Nephron (organoid): ENCODE data around the gene EFEMP2.

Experiments
- H3K27ac Mint-ChIP-seq, 3 experiments: 2 replicates each; pipeline ENCODE4 v1.8.0; 2020; ENCODE audit warnings: mixed read lengths in 3 of 3, mild to moderate bottlenecking in 2 of 3, moderate library complexity in 1 of 3
- H3K27me3 Mint-ChIP-seq: 2 replicates; pipeline ENCODE4 v1.8.0; 2021; ENCODE audit warnings: low read depth, mild to moderate bottlenecking, moderate library complexity, mixed read lengths
- H3K36me3 Mint-ChIP-seq: 2 replicates; pipeline ENCODE4 v1.8.0; 2020; ENCODE audit warnings: low read depth, mixed read lengths
- H3K4me1 Mint-ChIP-seq: 2 replicates; pipeline ENCODE4 v1.8.0; 2020; ENCODE audit warnings: mixed read lengths
- H3K4me3 Mint-ChIP-seq, 3 experiments: 2 replicates each; pipeline ENCODE4 v1.8.0; 2020; ENCODE audit warnings: mild to moderate bottlenecking in 3 of 3, mixed read lengths in 3 of 3, moderate library complexity in 2 of 3
- H3K9me3 Mint-ChIP-seq: 2 replicates; pipeline ENCODE4 v1.8.0; 2020; ENCODE audit warnings: mixed read lengths
- TF ChIP-seq, protein P1 (sequence below), 3 experiments: fragments of 200-600 bp; sonication (generic); IDR thresholded peaks; one replicate each; pipeline ENCODE4 v1.5.0; 2021; ENCODE audit warnings: antibody characterized with exemption in 3 of 3; ENCODE audit not compliant: unreplicated experiment in 3 of 3

EFEMP2 gene

DNA sequence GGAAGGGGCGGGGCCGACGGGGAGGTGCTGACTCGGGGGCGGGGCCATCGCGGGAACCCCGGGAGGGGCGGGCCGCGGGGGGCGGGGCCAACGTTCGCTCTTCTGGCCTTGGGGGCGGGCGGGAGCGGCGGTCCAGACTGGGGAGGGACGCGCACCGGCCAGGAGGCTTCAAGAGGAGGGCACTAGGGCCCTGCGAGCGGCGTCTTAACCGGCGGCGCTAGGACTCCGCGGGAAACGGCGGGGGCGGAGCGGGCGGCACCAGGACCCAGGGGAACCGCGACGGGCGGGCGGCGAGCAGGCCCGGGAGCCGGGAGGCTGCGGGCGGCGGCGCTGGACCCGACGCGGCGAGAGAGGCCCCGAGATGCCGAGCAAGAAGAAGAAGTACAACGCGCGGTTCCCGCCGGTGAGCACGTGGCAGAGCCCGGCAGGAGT, 46.6 kb upstream of the EFEMP2 start, which contains the start of gene DRAP1:
DRAP1 (plus strand) TSS at position 286 of the 432 bp plus-strand sequence; CDS start at position 362, 76 bp downstream.
- H3K4me1 Mint-ChIP-seq, result peaks cover 21% of the 10 kb centered on the region
- no peaks in the 10 kb centered on the region for H3K9me3 Mint-ChIP-seq
- H3K4me3 Mint-ChIP-seq, result peak within 1 kb of the TSS; percentile 90 to 91 (median 90)
- peaks cover 25% of the 10 kb centered on the region for H3K36me3 Mint-ChIP-seq
- H3K27me3 Mint-ChIP-seq, result no peaks in the 10 kb centered on the region
- TF ChIP-seq, protein P1, sequence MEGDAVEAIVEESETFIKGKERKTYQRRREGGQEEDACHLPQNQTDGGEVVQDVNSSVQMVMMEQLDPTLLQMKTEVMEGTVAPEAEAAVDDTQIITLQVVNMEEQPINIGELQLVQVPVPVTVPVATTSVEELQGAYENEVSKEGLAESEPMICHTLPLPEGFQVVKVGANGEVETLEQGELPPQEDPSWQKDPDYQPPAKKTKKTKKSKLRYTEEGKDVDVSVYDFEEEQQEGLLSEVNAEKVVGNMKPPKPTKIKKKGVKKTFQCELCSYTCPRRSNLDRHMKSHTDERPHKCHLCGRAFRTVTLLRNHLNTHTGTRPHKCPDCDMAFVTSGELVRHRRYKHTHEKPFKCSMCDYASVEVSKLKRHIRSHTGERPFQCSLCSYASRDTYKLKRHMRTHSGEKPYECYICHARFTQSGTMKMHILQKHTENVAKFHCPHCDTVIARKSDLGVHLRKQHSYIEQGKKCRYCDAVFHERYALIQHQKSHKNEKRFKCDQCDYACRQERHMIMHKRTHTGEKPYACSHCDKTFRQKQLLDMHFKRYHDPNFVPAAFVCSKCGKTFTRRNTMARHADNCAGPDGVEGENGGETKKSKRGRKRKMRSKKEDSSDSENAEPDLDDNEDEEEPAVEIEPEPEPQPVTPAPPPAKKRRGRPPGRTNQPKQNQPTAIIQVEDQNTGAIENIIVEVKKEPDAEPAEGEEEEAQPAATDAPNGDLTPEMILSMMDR (IDR thresholded peaks at IDR 0.05; ENCODE audit: unreplicated experiment in 3 of 3), result no peak
- peak within 1 kb of the TSS; percentile 23 to 65 (median 29) for H3K27ac Mint-ChIP-seq

DNA sequence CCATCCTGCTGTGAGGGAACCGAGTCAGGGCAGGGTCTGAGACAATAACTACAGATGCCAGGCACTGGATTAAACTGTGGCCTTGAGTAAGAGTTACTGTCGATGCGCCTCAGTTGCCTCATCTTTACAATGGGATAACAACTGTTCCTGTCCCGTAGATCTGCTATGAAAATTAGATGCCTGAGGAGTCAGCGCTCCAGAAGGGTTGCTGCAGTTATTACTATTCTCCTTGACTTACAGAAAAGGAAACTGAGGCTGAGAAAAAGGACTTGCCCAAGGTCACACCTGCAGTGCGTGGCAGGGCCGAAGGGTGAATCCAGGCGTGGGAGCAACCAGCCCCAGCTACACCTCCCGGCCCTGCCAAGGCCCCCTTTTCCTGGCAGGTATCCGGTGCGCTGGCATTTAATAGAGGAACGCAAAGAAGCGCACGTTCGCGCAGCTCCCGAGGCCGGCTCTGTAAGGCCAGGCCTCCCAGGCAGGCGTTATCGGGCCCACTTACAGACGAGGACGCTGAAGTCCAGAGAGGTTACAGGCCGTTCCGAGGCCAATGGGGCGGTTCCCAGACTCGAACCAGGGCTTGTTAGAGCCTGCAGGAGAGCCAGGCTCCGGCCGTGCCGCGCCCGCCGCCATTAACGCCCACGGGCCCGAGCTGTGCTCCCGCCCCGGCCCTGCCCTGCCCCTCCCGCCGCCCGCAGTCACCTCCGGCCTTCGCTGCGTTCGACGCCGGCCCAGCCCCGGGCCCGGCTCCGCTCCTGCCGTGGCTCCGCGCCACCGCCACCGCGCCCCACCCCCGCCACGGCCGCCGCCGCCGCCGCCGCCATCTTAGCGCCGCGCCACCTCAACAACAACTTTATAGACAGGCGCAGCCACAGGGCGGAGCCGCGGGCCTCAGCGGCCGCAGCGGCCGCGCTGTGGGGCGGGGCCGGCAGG, 45.9 kb upstream of the EFEMP2 start, which contains the start of gene C11orf68:
C11orf68 (minus strand) TSS at position 852 of the 930 bp plus-strand sequence; CDS start at position 821, 31 bp downstream.
- peaks cover 21% of the 10 kb centered on the region for H3K4me1 Mint-ChIP-seq
- no peaks in the 10 kb centered on the region for H3K27me3 Mint-ChIP-seq
- H3K9me3 Mint-ChIP-seq, result no peaks in the 10 kb centered on the region
- peaks cover 24% of the 10 kb centered on the region for H3K36me3 Mint-ChIP-seq
- H3K27ac Mint-ChIP-seq, result peak within 1 kb of the TSS; percentile 23 to 65 (median 29)
- H3K4me3 Mint-ChIP-seq, result peak within 1 kb of the TSS; percentile 90 to 91 (median 90)
- TF ChIP-seq, protein P1 (IDR thresholded peaks at IDR 0.05; ENCODE audit: unreplicated experiment in 3 of 3), result no peak

DNA sequence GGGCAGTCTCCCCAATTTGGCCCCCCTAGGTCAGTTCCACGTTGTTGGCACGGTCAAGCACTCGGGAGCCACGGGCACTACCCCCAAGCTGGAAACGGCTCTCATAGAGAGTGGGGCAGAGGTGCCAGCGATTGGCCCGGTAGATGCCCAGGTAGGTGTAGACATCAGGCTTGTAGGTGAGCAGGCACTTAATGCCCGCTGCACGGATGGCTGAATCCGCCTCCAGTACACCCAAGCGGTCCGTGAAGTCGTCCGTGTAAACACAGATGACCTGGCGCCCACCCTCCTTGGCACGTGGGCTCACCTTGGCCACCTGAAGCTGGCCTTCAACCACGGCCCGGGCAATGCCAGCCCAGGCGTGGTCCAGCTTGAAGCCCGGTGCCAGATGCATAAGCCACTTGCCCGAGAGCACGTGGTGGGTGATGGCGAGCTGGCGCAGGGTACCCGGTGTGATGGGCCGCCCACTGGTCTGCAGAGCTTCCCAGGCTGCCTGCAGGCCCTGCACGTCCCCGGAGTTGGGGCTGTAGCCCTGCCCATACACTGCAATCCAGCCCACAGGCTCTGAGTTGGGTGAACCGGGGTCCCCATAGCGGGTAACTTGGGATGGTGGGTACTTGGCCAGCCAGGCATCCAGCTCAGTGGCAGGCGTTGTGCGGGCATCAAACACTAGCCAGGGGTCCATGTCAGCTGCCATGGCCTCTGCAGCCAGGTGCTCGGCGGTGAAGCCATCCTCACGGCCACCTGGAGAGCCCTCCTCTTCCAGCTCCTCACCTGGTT, 45.0 kb upstream of the EFEMP2 start:
- Mint-ChIP-seq H3K27me3 (no peaks in the 10 kb centered on the region), H3K9me3 (no peaks in the 10 kb centered on the region), H3K36me3 (peaks cover 16% of the 10 kb centered on the region), H3K27ac (peak overlapping the region; percentile 46 to 79 (median 70)), H3K4me3 (peak overlapping the region; percentile 88 to 90 (median 89)), H3K4me1 (peaks cover 27% of the 10 kb centered on the region)
- TF ChIP-seq, protein P1 (IDR thresholded peaks at IDR 0.05; ENCODE audit: unreplicated experiment in 3 of 3), result no peak

DNA sequence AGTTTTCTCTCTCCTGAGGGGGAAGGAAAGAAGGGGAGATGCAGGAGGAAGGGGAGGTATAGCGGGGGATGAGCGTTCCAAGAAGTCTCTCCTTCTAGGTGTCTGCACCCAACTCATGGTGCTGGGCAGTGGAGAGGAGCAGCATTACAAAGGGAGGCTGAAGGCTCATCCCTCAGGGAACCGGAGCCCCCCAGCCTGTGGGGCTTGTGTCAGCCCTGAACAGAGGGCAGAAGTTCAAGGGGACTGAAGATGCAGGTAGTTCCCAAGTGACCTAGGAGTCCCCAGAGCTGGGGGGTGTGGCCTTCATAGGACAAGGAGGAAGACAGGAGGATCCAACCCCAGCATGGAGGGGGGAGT, 44.5 kb upstream of the EFEMP2 start:
- peak overlapping the region; percentile 46 to 79 (median 70) for H3K27ac Mint-ChIP-seq
- H3K4me3 Mint-ChIP-seq, result peak overlapping the region; percentile 88 to 90 (median 89)
- H3K4me1 Mint-ChIP-seq, result peaks cover 30% of the 10 kb centered on the region
- TF ChIP-seq, protein P1 (IDR thresholded peaks at IDR 0.05; ENCODE audit: unreplicated experiment in 3 of 3), result no peak
- peaks cover 11% of the 10 kb centered on the region for H3K36me3 Mint-ChIP-seq
- H3K9me3 Mint-ChIP-seq, result no peaks in the 10 kb centered on the region
- no peaks in the 10 kb centered on the region for H3K27me3 Mint-ChIP-seq

DNA sequence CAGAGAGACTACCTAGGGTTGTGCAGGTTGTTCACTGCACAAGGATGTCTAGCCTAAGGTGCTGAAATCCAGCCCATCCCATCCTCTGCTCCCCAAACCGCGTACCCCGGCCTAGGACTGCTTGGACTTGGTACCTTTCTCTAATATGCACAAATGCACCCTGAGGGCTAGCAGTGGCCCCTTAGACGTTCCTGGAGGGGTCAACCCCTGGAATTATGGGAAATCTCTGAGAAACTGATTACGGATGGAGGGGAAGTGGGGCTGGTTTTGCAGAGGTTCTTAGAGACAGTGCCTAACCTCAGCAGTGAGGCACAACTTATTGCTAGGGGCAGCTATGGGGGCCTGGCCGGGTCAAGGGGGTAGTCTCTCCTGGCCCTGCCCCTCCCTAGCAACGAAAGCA, 43.8 kb upstream of the EFEMP2 start:
- TF ChIP-seq, protein P1 (IDR thresholded peaks at IDR 0.05; ENCODE audit: unreplicated experiment in 3 of 3), result no peak
- H3K4me3 Mint-ChIP-seq, result peak overlapping the region; percentile 88 to 90 (median 89)

More for the DNA sequence above, 43.8 kb upstream of the EFEMP2 start:
- Mint-ChIP-seq H3K36me3 (peaks cover 5% of the 10 kb centered on the region), H3K27me3 (no peaks in the 10 kb centered on the region), H3K4me1 (peaks cover 35% of the 10 kb centered on the region), H3K9me3 (no peaks in the 10 kb centered on the region), H3K27ac (peak overlapping the region in 2 of 3 experiments; percentile 70 to 79)
